HEK293 (cell line): ENCODE data around the gene GPR22.

ENCODE experiments used
- CTCF ChIA-PET: fragments of 350-600 bp; formaldehyde crosslinking; extraction: SDS; loops from one replicate; lab custom pipeline; 2021; ENCODE audit warnings: antibody characterized with exemption; lab: Yijun Ruan, JAX
- POLR2A ChIA-PET: fragments of 300-600 bp; formaldehyde crosslinking; extraction: SDS; loops from one replicate; lab custom pipeline; 2020; ENCODE audit warnings: antibody characterized with exemption, inconsistent platforms; lab: Yijun Ruan, JAX
- H3K27ac ChIP-seq: fragments of 200-500 bp; sonication (Bioruptor generic); 2 replicates; pipeline ENCODE4 v1.5.1; 2014; ENCODE audit warnings: low read depth, low read length, control low read depth, inconsistent platforms; ENCODE audit errors: extremely low read depth
- H3K36me3 ChIP-seq, 2 experiments: fragments of 200-500 bp in 1 of 2; sonication (Bioruptor generic) in 1 of 2; 1 replicate in 1 of 2; 2 replicates in 1 of 2; pipeline ENCODE4 v1.5.1; 2014 to 2017; ENCODE audit warnings: inconsistent platforms in 2 of 2, low read length in 2 of 2; ENCODE audit not compliant: control insufficient read depth in 2 of 2, insufficient read depth in 1 of 2
- H3K4me1 ChIP-seq: fragments of 200-500 bp; sonication (Bioruptor generic); 2 replicates; pipeline ENCODE4 v1.5.1; 2014; ENCODE audit warnings: mild to moderate bottlenecking, low read length, inconsistent platforms; ENCODE audit not compliant: control insufficient read depth, insufficient read depth
- H3K4me3 ChIP-seq: 2 replicates; pipeline ENCODE4 v1.5.1; 2011; ENCODE audit warnings: low read depth, mild to moderate bottlenecking, control low read depth, low read length, moderate library complexity
- H3K9me3 ChIP-seq: fragments of 200-500 bp; sonication (Bioruptor generic); 2 replicates; pipeline ENCODE4 v1.5.1; 2014; ENCODE audit warnings: low read depth, low read length, inconsistent platforms; ENCODE audit not compliant: control insufficient read depth, insufficient read depth
- BCL11A ChIP-seq: fragments of 450-650 bp; formaldehyde crosslinking; IDR thresholded peaks from 2 replicates; pipeline ENCODE4 v1.5.1; 2016; ENCODE audit warnings: low read depth, missing biosample characterization, missing genetic modification characterization
- MYNN ChIP-seq: fragments of 450-650 bp; formaldehyde crosslinking; IDR thresholded peaks from 2 replicates; pipeline ENCODE4 v1.5.1; 2016; ENCODE audit warnings: missing biosample characterization, missing genetic modification characterization, borderline replicate concordance
- PATZ1 ChIP-seq: fragments of 450-650 bp; formaldehyde crosslinking; IDR thresholded peaks from 2 replicates; pipeline ENCODE4 v1.5.1; 2016; ENCODE audit warnings: missing biosample characterization, missing genetic modification characterization
- PRDM6 ChIP-seq: fragments of 450-650 bp; formaldehyde crosslinking; IDR thresholded peaks from 2 replicates; pipeline ENCODE4 v1.5.1; 2017; ENCODE audit warnings: missing biosample characterization, missing genetic modification characterization
- TRIM28 ChIP-seq: IDR thresholded peaks from 2 replicates; pipeline ENCODE4 v1.6.1; 2011; ENCODE audit warnings: low read length, control low read depth, borderline replicate concordance
- ZBTB10 ChIP-seq: fragments of 450-650 bp; formaldehyde crosslinking; IDR thresholded peaks from 2 replicates; pipeline ENCODE4 v1.5.1; 2016; ENCODE audit warnings: missing biosample characterization, missing genetic modification characterization
- ZBTB48 ChIP-seq: fragments of 450-650 bp; formaldehyde crosslinking; IDR thresholded peaks from 2 replicates; pipeline ENCODE4 v1.5.1; 2016; ENCODE audit warnings: missing biosample characterization, missing genetic modification characterization
- ZNF202 ChIP-seq: fragments of 450-650 bp; formaldehyde crosslinking; IDR thresholded peaks from 2 replicates; pipeline ENCODE4 v1.5.1; 2016; ENCODE audit warnings: missing biosample characterization, missing genetic modification characterization, borderline replicate concordance
- ZNF324 ChIP-seq: fragments of 450-650 bp; formaldehyde crosslinking; IDR thresholded peaks from 2 replicates; pipeline ENCODE4 v1.5.1; 2016; ENCODE audit warnings: missing biosample characterization, missing genetic modification characterization
- ZNF513 ChIP-seq: fragments of 450-650 bp; IDR thresholded peaks from 2 replicates; pipeline ENCODE4 v1.5.1; 2018; ENCODE audit warnings: missing biosample characterization, missing genetic modification characterization
- ZNF518A ChIP-seq: fragments of 450-650 bp; formaldehyde crosslinking; conservative IDR thresholded peaks from 2 replicates; pipeline ENCODE4 v1.5.1; 2016; ENCODE audit warnings: low read depth, missing biosample characterization, missing genetic modification characterization
- ZNF658 ChIP-seq: fragments of 450-650 bp; formaldehyde crosslinking; IDR thresholded peaks from 2 replicates; pipeline ENCODE4; 2016; ENCODE audit warnings: missing biosample characterization, missing genetic modification characterization
- ZNF660 ChIP-seq: fragments of 450-650 bp; IDR thresholded peaks from 2 replicates; pipeline ENCODE4 v1.5.1; 2018; ENCODE audit warnings: missing biosample characterization, mild to moderate bottlenecking, missing genetic modification characterization
- ZNF664 ChIP-seq: fragments of 450-650 bp; formaldehyde crosslinking; IDR thresholded peaks from 2 replicates; pipeline ENCODE4 v1.5.1; 2016; ENCODE audit warnings: missing biosample characterization, missing genetic modification characterization
- ZNF768 ChIP-seq: fragments of 450-650 bp; formaldehyde crosslinking; IDR thresholded peaks from 2 replicates; pipeline ENCODE4 v1.5.1; 2018; ENCODE audit warnings: missing biosample characterization, mild to moderate bottlenecking, missing genetic modification characterization
- ZNF777 ChIP-seq: fragments of 450-650 bp; formaldehyde crosslinking; IDR thresholded peaks from 2 replicates; pipeline ENCODE4 v1.5.1; 2017; ENCODE audit warnings: missing biosample characterization, missing genetic modification characterization, borderline replicate concordance
- ZNF837 ChIP-seq: fragments of 450-650 bp; formaldehyde crosslinking; IDR thresholded peaks from 2 replicates; pipeline ENCODE4 v1.5.1; 2016; ENCODE audit warnings: missing biosample characterization, missing genetic modification characterization

The GPR22 gene

GRCh38 chr7:107468824-107469223, 1.0 kb upstream of the GPR22 start:
- no peak overlapping the region for H3K4me3 ChIP-seq
- no peaks in the 10 kb centered on the region for H3K9me3 ChIP-seq
- no peak overlapping the region for H3K27ac ChIP-seq
- TF ChIP-seq TRIM28 (no peak), ZBTB48 (tag by site-specific recombination) (no peak), BCL11A (tag by site-specific recombination) (no peak), ZNF324 (tag by site-specific recombination) (no peak), ZNF660 (tag by site-specific recombination) (no peak), ZNF202 (tag by site-specific recombination) (no peak), MYNN (tag by site-specific recombination) (no peak), ZNF513 (tag by site-specific recombination) (no peak), ZNF664 (no peak), ZNF777 (tag by site-specific recombination) (no peak)
- no peaks in the 10 kb centered on the region for H3K4me1 ChIP-seq
- ChIA-PET CTCF (interaction anchor here (0.6 to 1.5 kb wide), 4 partner anchors 125 to 1028 kb away, joined by 3 to 8 read pairs (median 4); no protein-coding TSS in a partner anchor), POLR2A (no interaction called here)
- no peaks in the 10 kb centered on the region for H3K36me3 ChIP-seq

GRCh38 chr7:107471292-107472070, 1.6 kb downstream of the GPR22 start:
- TF ChIP-seq ZNF658 (tag by site-specific recombination) (no peak), PRDM6 (0 out of 2 replicates have a peak, but pooled peaks have one; percentile 4)
- H3K9me3 ChIP-seq, result no peaks in the 10 kb centered on the region
- H3K27ac ChIP-seq, result no peak overlapping the region
- H3K36me3 ChIP-seq, result no peaks in the 10 kb centered on the region
- H3K4me3 ChIP-seq, result no peak overlapping the region
- no peaks in the 10 kb centered on the region for H3K4me1 ChIP-seq
- ChIA-PET POLR2A (no interaction called here), CTCF (interaction anchor here (0.8 kb wide), 1 partner anchor 325 kb away, joined by 4 read pairs; no protein-coding TSS in a partner anchor)

- Histone ChIP-seq H3K36me3 (no peaks in the 10 kb centered on the region), H3K4me1 (no peaks in the 10 kb centered on the region), H3K27ac (no peak overlapping the region), H3K4me3 (no peak overlapping the region), H3K9me3 (no peaks in the 10 kb centered on the region)
- ChIA-PET POLR2A (no interaction called here), CTCF (interaction anchor here (0.6 kb wide), 1 partner anchor 156 kb away, joined by 4 read pairs; no protein-coding TSS in a partner anchor)
- TF ChIP-seq ZNF518A (tag by site-specific recombination) (no peak), ZNF837 (no peak), ZNF768 (no peak), PATZ1 (tag by site-specific recombination) (no peak), ZBTB10 (tag by site-specific recombination) (no peak)
Observed at GRCh38 chr7:107472116-107472515, 2.3 kb downstream of the GPR22 start.
